Endothelial cell of hepatic sinusoid (primary cell): ENCODE data around the gene NPHS1.
"Not testable (repeated sequence)": the region's sequence is repeated elsewhere in the genome, so short reads cannot be mapped to it uniquely, and the experiment has no call there.

Source experiments
- in situ Hi-C: cut with HindIII; loops from 2 replicates; pipeline ENCODE4 v1.10.0; 2017; ENCODE audit warnings: low sequenced_read_pairs

NPHS1 gene

GRCh38 chr19:35852029-35852780 is at the start of gene NPHS1:
Gene NPHS1, minus strand, starts transcription at chr19:35852504. Its CDS starts 667 bp downstream, at chr19:35851837.
- in situ Hi-C loops = loop anchor here (5.0 kb wide), 2 partner anchors 50 to 155 kb away; partner anchors contain the start of genes HCST and NFKBID

GRCh38 chr19:35901055-35901644 is 48.8 kb upstream of the NPHS1 start:
- in situ Hi-C loops = loop anchor here (5.0 kb wide), 1 partner anchor 49 kb away; the partner anchor contains the start of gene NPHS1

- in situ Hi-C loops = loop anchor here (5.0 kb wide), 1 partner anchor 47 kb away; the partner anchor contains the start of gene NPHS1
These were observed 47.4 kb upstream of the NPHS1 start for GRCh38 chr19:35899547-35900214.

- in situ Hi-C loops = no loop called here
These were observed 46.1 kb upstream of the NPHS1 start for GRCh38 chr19:35898499-35898809.

GRCh38 chr19:35897706-35898451 is 45.6 kb upstream of the NPHS1 start:
- in situ Hi-C loops = no loop called here

GRCh38 chr19:35896643-35897040 is 44.3 kb upstream of the NPHS1 start:
- in situ Hi-C loops = no loop called here

GRCh38 chr19:35895911-35896642 is 43.8 kb upstream of the NPHS1 start:
- in situ Hi-C loops = no loop called here

- in situ Hi-C loops = no loop called here
These were observed 42.0 kb upstream of the NPHS1 start for GRCh38 chr19:35894342-35894741.

GRCh38 chr19:35891819-35892218 is 39.5 kb upstream of the NPHS1 start:
- in situ Hi-C loops = not testable (repeated sequence)

GRCh38 chr19:35890113-35890650 is 37.9 kb upstream of the NPHS1 start:
- in situ Hi-C loops = no loop called here

GRCh38 chr19:35889370-35890112 is 37.2 kb upstream of the NPHS1 start:
- in situ Hi-C loops = no loop called here

GRCh38 chr19:35888398-35888797 is 36.1 kb upstream of the NPHS1 start:
- in situ Hi-C loops = no loop called here

GRCh38 chr19:35887197-35887596 is 34.9 kb upstream of the NPHS1 start:
- in situ Hi-C loops = no loop called here

GRCh38 chr19:35885904-35886303 is 33.6 kb upstream of the NPHS1 start:
- in situ Hi-C loops = no loop called here

GRCh38 chr19:35885225-35885738 is 33.0 kb upstream of the NPHS1 start:
- in situ Hi-C loops = no loop called here

- in situ Hi-C loops = no loop called here
These were observed 31.6 kb upstream of the NPHS1 start for GRCh38 chr19:35883882-35884281.

- in situ Hi-C loops = no loop called here
These were observed 30.0 kb upstream of the NPHS1 start for GRCh38 chr19:35882114-35882832.

GRCh38 chr19:35879770-35880317 is 27.5 kb upstream of the NPHS1 start:
- in situ Hi-C loops = no loop called here
